Fibroblast of gingiva (primary cell): ENCODE data around the gene MADCAM1.
A peak's percentile ranks its signal among the peaks of the same experiment; 100 is the strongest.

ENCODE experiments used
- DNase-seq: peaks from one replicate; pipeline ENCODE4 v3.0.0-alpha.2; 2011; ENCODE audit warnings: low read depth

The MADCAM1 gene

GRCh38 chr19:488505-489417 is 7.5 kb upstream of the MADCAM1 start:
- DNase-seq = peak; percentile 96

GRCh38 chr19:489418-490196 is 6.7 kb upstream of the MADCAM1 start:
- peak; percentile 51 for DNase-seq

GRCh38 chr19:491146-491741 is 5.0 kb upstream of the MADCAM1 start:
- DNase-seq = no peak

GRCh38 chr19:492091-492531 is 4.2 kb upstream of the MADCAM1 start:
- no peak for DNase-seq

GRCh38 chr19:493391-494170 is 2.7 kb upstream of the MADCAM1 start:
- DNase-seq = no peak

GRCh38 chr19:494171-495080 is 1.9 kb upstream of the MADCAM1 start:
- no peak for DNase-seq

- DNase-seq = no peak
Observed at GRCh38 chr19:495081-495401, 1.2 kb upstream of the MADCAM1 start.

- no peak for DNase-seq
Observed at GRCh38 chr19:495402-496111, 729 bp upstream of the MADCAM1 start.

- no peak for DNase-seq
Observed at GRCh38 chr19:496986-497385, 700 bp downstream of the MADCAM1 start.

GRCh38 chr19:497491-497868 is 1.2 kb downstream of the MADCAM1 start:
- no peak for DNase-seq

GRCh38 chr19:497869-498510 is 1.7 kb downstream of the MADCAM1 start:
- no peak for DNase-seq

- no peak for DNase-seq
Observed at GRCh38 chr19:498511-498891, 2.2 kb downstream of the MADCAM1 start.

GRCh38 chr19:498977-499623 is 2.8 kb downstream of the MADCAM1 start:
- no peak for DNase-seq

GRCh38 chr19:501646-502045 is 5.4 kb downstream of the MADCAM1 start:
- DNase-seq = no peak

GRCh38 chr19:504616-505015 is 8.3 kb downstream of the MADCAM1 start:
- no peak for DNase-seq

- peak; percentile 100 for DNase-seq
Observed at GRCh38 chr19:506404-507285, 10.4 kb downstream of the MADCAM1 start.

- peak; percentile 64 for DNase-seq
Observed at GRCh38 chr19:507286-508203, 11.3 kb downstream of the MADCAM1 start, which contains the start of gene TPGS1. Gene TPGS1, plus strand, starts transcription at chr19:507497. Its CDS starts 10 bp downstream, at chr19:507507.
